K562 (cell line): Measurements from ENCODE around the gene LRRC8E. TPM values are rescaled to one million over a fixed set of nuclear protein-coding genes. Genes with fewer than 3 reads are reported as not detected.

Experiments
- ATAC-seq: fragments of 200-7000 bp; cut with Tn5 transposase; 3 replicates; pipeline ENCODE4 v1.9.1; 2020; ENCODE audit warnings: moderate library complexity
- BruUV-seq: library from RNA; stranded (reverse); fragments of 400-500 nt; replicated peaks from 2 replicates; lab custom pipeline; 2021; lab: Mats Ljungman, UMichigan
- CTCF ChIA-PET: fragments of 300-600 bp; formaldehyde crosslinking; extraction: SDS; loops from one replicate; lab custom pipeline; 2021; ENCODE audit warnings: low intra/inter-chr PET ratio; lab: Yijun Ruan, JAX
- POLR2A ChIA-PET: fragments of 300-600, 350-650 bp; sonication (Branson Sonifier 250); formaldehyde crosslinking; extraction: SDS; loops from one replicate; lab custom pipeline; 2021; ENCODE audit warnings: antibody characterized with exemption, inconsistent platforms; lab: Yijun Ruan, JAX
- DNase-seq, 4 experiments: peaks; one replicate each; pipeline versions ENCODE4 v3.0.0 to v3.0.0-alpha.2; 2011 to 2018; ENCODE audit warnings: low spot score in 3 of 4, mixed read lengths in 3 of 4; ENCODE audit errors: extremely low read depth in 1 of 4
- FAIRE-seq: peaks from 2 replicates; lab custom pipeline; 2011; peaks lifted over from hg19 to GRCh38; lab: Jason Lieb, UNC
- H2AFZ ChIP-seq: 2 replicates; pipeline ENCODE4 v1.6.0; 2011; ENCODE audit warnings: low read depth, low read length, control low read depth, inconsistent platforms
- H3K27ac ChIP-seq: fragments of 200-600 bp; 3 replicates; pipeline ENCODE4 v1.8.0; 2011; ENCODE audit warnings: low read depth, mild to moderate bottlenecking, control low read depth, inconsistent platforms, low read length, moderate library complexity, mixed read lengths; ENCODE audit errors: extremely low read depth
- H3K27me3 ChIP-seq, 2 experiments: fragments of 300-600 bp in 1 of 2; 2 replicates in 1 of 2; 3 replicates in 1 of 2; pipeline versions ENCODE4 v1.6.0 to v1.8.0; 2011; ENCODE audit warnings: inconsistent platforms in 2 of 2, low read length in 2 of 2, mild to moderate bottlenecking in 1 of 2, mixed read lengths in 1 of 2, moderate library complexity in 1 of 2; ENCODE audit not compliant: control insufficient read depth in 2 of 2, insufficient read depth in 2 of 2
- H3K36me3 ChIP-seq: fragments of 300-600 bp; 3 replicates; pipeline ENCODE4 v1.8.0; 2011; ENCODE audit warnings: mild to moderate bottlenecking, low read length, inconsistent platforms; ENCODE audit not compliant: control insufficient read depth, insufficient read depth
- H3K4me1 ChIP-seq, 2 experiments: fragments of 200-600 bp in 1 of 2; replicated peaks in 1 of 2; 2 replicates in 1 of 2; 3 replicates in 1 of 2; pipeline versions ENCODE4 v1.5.1 to v1.8.0; 2011; ENCODE audit warnings: inconsistent platforms in 2 of 2, low read length in 2 of 2, mild to moderate bottlenecking in 1 of 2, mixed read lengths in 1 of 2, moderate library complexity in 1 of 2; ENCODE audit not compliant: control insufficient read depth in 2 of 2, insufficient read depth in 2 of 2
- H3K4me2 ChIP-seq: 2 replicates; pipeline ENCODE4 v1.6.1; 2011; ENCODE audit warnings: low read length, control low read depth, inconsistent platforms, mixed read lengths; ENCODE audit not compliant: insufficient read depth
- H3K4me3 ChIP-seq: fragments of 200-600 bp; sonication (generic), shearing (Covaris generic); 2 replicates; pipeline ENCODE4 v1.5.1; 2016; ENCODE audit warnings: control low read depth, inconsistent platforms
- H3K79me2 ChIP-seq: fragments of 200-600 bp; 3 replicates; pipeline ENCODE4 v1.8.0; 2011; ENCODE audit warnings: low read length, inconsistent platforms; ENCODE audit not compliant: control insufficient read depth, insufficient read depth
- H3K9ac ChIP-seq, 2 experiments: 2 replicates each; pipeline versions ENCODE4 v1.6.0 to v1.6.1; 2011; ENCODE audit warnings: low read depth in 2 of 2, low read length in 2 of 2, control low read depth in 1 of 2, inconsistent platforms in 1 of 2, mild to moderate bottlenecking in 1 of 2, mixed read lengths in 1 of 2; ENCODE audit not compliant: insufficient read depth in 1 of 2
- H3K9me1 ChIP-seq: one replicate; pipeline ENCODE4 v1.6.0; 2011; ENCODE audit warnings: inconsistent platforms, mild to moderate bottlenecking, low read length, moderate library complexity; ENCODE audit not compliant: control insufficient read depth, insufficient read depth
- H3K9me3 ChIP-seq: replicated peaks from 2 replicates; pipeline ENCODE4 v1.5.1; 2011; ENCODE audit warnings: low read depth, low read length, inconsistent platforms; ENCODE audit not compliant: control insufficient read depth, insufficient read depth
- H4K20me1 ChIP-seq: replicated peaks from 2 replicates; pipeline ENCODE4 v1.6.1; 2011; ENCODE audit warnings: low read length, inconsistent platforms, mixed read lengths; ENCODE audit not compliant: control insufficient read depth, insufficient read depth
- BRCA1 ChIP-seq, 2 experiments: fragments of 450-650 bp in 1 of 2; sonication (generic) in 1 of 2; formaldehyde crosslinking in 1 of 2; IDR thresholded peaks; 2 replicates each; pipeline versions ENCODE4 v1.5.0 to v1.6.1; 2017 to 2020; ENCODE audit warnings: mild to moderate bottlenecking in 1 of 2, missing genetic modification reagents in 1 of 2
- RBM14 ChIP-seq: fragments of 200-400 bp; formaldehyde crosslinking; IDR thresholded peaks from 2 replicates; pipeline ENCODE4 v1.6.1; 2018; ENCODE audit warnings: low read depth, mild to moderate bottlenecking, low read length, moderate library complexity, borderline replicate concordance; ENCODE audit not compliant: insufficient read depth
- whole genome bisulfite sequencing: fragments of 100-300 bp; shearing (Covaris generic); methylation state at CpG from one replicate; pipeline ENCODE4 v1.1.6; 2016; ENCODE audit warnings: low coverage, mixed read lengths; ENCODE audit not compliant: insufficient coverage; ENCODE audit errors: missing lambda C conversion rate; 5-methylcytosine and 5-hydroxymethylcytosine counted together
- in situ Hi-C: fragments of 300-500 bp; cut with MboI; formaldehyde crosslinking; loops from 4 replicates; pipeline ENCODE4 v1.15.0; 2018; ENCODE audit warnings: inconsistent platforms, mixed read lengths
- intact Hi-C: fragments of 100-400 bp; cut with micrococcal nuclease; formaldehyde crosslinking; loops from 2 replicates; pipeline ENCODE4 v1.14.2; 2022
- polyA plus RNA-seq, 8 experiments: library from polyadenylated mRNA; depleted of rRNA in 4 of 8; stranded (reverse) in 5 of 8; unstranded in 3 of 8; fragments of >200 nt; fragmentation: Nextera tagmentation in 2 of 8; fragmentation: Illumina TruSeq in 1 of 8; extraction: Ambion mirVana in 2 of 8; extraction: Trizol in 1 of 8; gene quantifications; 2 replicates each; pipeline versions ENCODE4 v1.2.1 to v1.2.3, GENCODE V29; 2011 to 2014; ENCODE audit warnings: inconsistent platforms in 1 of 8, missing spikeins in 1 of 8
- total RNA-seq, 7 experiments: library from RNA; depleted of rRNA in 6 of 7; stranded (reverse); fragments of >200 nt in 6 of 7; fragmentation: Illumina TruSeq in 2 of 7; extraction: Trizol in 2 of 7; gene quantifications; 2 replicates each; pipeline versions ENCODE4 v1.2.1 to v1.2.3, GENCODE V29; 2011 to 2021; ENCODE audit warnings: low replicate concordance in 1 of 7
- TF ChIP-seq, protein P1 (sequence below): sonication (generic); formaldehyde crosslinking; IDR thresholded peaks from 2 replicates; pipeline ENCODE4 v1.8.1; 2023; ENCODE audit warnings: mild to moderate bottlenecking, missing genetic modification reagents

LRRC8E gene
- total and polyA plus RNA-seq, 9 of the 15 experiments (the other 6 are each of a cell fraction or from before 2014, with no cell fraction given), result 0.08 to 5.7 (median 3.5) TPM; not detected in 1

DNA sequence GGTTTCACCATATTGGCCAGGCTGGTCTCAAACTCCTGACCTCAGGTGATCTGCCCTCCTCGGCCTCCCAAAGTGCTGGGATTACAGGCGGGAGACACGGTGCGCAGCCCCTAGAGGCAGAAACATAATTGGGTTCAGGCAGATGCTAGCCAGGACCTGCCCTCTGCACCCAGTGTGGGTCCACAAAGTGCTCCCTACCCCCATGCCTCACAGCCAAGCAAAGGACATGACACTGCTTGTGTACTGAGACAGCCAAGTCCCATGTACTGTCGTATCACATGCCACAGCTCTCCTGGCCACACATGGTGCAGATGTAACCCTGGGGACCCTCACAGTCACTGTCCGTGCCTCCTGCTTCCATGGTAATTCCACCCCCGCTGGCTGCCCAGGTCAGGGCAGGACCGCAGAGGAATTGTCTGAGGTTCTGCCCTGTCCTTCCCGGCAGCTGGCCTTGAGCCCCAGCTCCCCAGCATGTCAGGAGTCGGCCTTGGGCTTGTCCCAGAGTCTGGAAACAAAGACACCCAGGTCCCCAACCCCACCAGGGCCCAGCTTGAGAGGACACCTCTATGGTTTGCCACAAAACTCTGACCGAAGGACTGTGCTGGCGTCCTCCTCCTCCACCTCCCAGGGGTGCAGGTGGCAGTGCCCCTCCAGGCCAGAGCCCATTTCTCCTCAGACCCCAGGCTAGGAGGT lies 21.8 kb upstream of the LRRC8E start:
- POLR2A ChIA-PET, result interaction anchor here (1.7 kb wide), 1 partner anchor 24 kb away, joined by 4 read pairs; no protein-coding TSS in a partner anchor
- H3K4me2 ChIP-seq, result no peak overlapping the region
- H3K27me3 ChIP-seq, result no peaks in the 10 kb centered on the region; a peak in 1 of 5 replicates
- H3K4me3 ChIP-seq, result no peak overlapping the region
- peaks cover 17 to 85% of the 10 kb centered on the region in 2 experiments for H3K4me1 ChIP-seq
- ATAC-seq (no peak), DNase-seq (no peak), FAIRE-seq (no peak)
- peaks cover 6% of the 10 kb centered on the region; the same call in 1 of the 2 replicates for H4K20me1 ChIP-seq
- TF ChIP-seq BRCA1 (IDR thresholded peaks at IDR 0.05) (no peak), BRCA1 (CRISPR knock-in tag; IDR thresholded peaks at IDR 0.05) (no peak), RBM14 (no peak)
- TF ChIP-seq, protein P1, sequence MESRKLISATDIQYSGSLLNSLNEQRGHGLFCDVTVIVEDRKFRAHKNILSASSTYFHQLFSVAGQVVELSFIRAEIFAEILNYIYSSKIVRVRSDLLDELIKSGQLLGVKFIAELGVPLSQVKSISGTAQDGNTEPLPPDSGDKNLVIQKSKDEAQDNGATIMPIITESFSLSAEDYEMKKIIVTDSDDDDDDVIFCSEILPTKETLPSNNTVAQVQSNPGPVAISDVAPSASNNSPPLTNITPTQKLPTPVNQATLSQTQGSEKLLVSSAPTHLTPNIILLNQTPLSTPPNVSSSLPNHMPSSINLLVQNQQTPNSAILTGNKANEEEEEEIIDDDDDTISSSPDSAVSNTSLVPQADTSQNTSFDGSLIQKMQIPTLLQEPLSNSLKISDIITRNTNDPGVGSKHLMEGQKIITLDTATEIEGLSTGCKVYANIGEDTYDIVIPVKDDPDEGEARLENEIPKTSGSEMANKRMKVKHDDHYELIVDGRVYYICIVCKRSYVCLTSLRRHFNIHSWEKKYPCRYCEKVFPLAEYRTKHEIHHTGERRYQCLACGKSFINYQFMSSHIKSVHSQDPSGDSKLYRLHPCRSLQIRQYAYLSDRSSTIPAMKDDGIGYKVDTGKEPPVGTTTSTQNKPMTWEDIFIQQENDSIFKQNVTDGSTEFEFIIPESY (CRISPR knock-in tag), result peak; percentile 83
- H3K9me3 ChIP-seq, result no peaks in the 10 kb centered on the region
- no peaks in the 10 kb centered on the region for H3K9me1 ChIP-seq
- BruUV-seq, result no TSS peak
- H3K27ac ChIP-seq, result no peak overlapping the region
- WGBS, result 62% methylated on average over 11 of the region's 12 CpGs
- no peak overlapping the region for H2AFZ ChIP-seq
- in situ Hi-C loops (no loop called here), intact Hi-C loops (no loop called here)
- CTCF ChIA-PET, result no interaction called here
- H3K9ac ChIP-seq, result peak overlapping the region in 1 of 2 experiments; percentile 61; a peak in 2 of 4 replicates
- no peaks in the 10 kb centered on the region for H3K79me2 ChIP-seq
- H3K36me3 ChIP-seq, result no peaks in the 10 kb centered on the region
